Smooth muscle cell (in vitro differentiated cells): ENCODE results near the gene ADAMTSL1. TPM values are rescaled to one million over a fixed set of nuclear protein-coding genes. Genes with fewer than 3 reads are reported as not detected.

Experiments
- DNase-seq: peaks from one replicate; lab custom pipeline; 2025; ENCODE audit not compliant: unreplicated experiment; lab: John Stamatoyannopoulos, UW
- H2AFZ ChIP-seq: fragments of 200-600 bp; sonication (generic); 2 replicates; pipeline ENCODE4 v1.6.0; 2016; ENCODE audit warnings: antibody characterized with exemption, low read depth, mild to moderate bottlenecking
- H3F3A ChIP-seq: fragments of 200-600 bp; sonication (generic); 2 replicates; pipeline ENCODE4 v1.6.0; 2017; ENCODE audit warnings: antibody characterized with exemption, low read depth
- H3K27ac ChIP-seq: fragments of 200-600 bp; sonication (generic); 2 replicates; pipeline ENCODE4 v1.5.1; 2016; ENCODE audit warnings: low read depth, mild to moderate bottlenecking
- H3K27me3 ChIP-seq: fragments of 200-600 bp; sonication (generic); 2 replicates; pipeline ENCODE4 v1.6.1; 2016; ENCODE audit warnings: low read depth, mild to moderate bottlenecking
- H3K36me3 ChIP-seq: fragments of 200-600 bp; sonication (generic); 2 replicates; pipeline ENCODE4 v1.5.1; 2016; ENCODE audit warnings: low read depth
- H3K4me1 ChIP-seq: fragments of 200-600 bp; sonication (generic); 2 replicates; pipeline ENCODE4 v1.5.1; 2016; ENCODE audit warnings: low read depth
- H3K4me2 ChIP-seq: fragments of 200-600 bp; sonication (generic); 2 replicates; pipeline ENCODE4 v1.6.0; 2016; ENCODE audit warnings: mild to moderate bottlenecking
- H3K4me3 ChIP-seq: fragments of 200-600 bp; sonication (generic); 2 replicates; pipeline ENCODE4 v1.5.1; 2016; ENCODE audit warnings: mild to moderate bottlenecking
- H3K79me2 ChIP-seq: fragments of 200-600 bp; sonication (generic); 2 replicates; pipeline ENCODE4 v1.6.0; 2016; ENCODE audit warnings: low read depth, mild to moderate bottlenecking
- H3K9ac ChIP-seq: fragments of 200-600 bp; sonication (generic); 2 replicates; pipeline ENCODE4 v1.6.0; 2016; ENCODE audit warnings: low read depth
- H3K9me3 ChIP-seq: fragments of 200-600 bp; sonication (generic); replicated peaks from 2 replicates; pipeline ENCODE4 v1.5.1; 2016; ENCODE audit warnings: low read depth
- H4K20me1 ChIP-seq: fragments of 200-600 bp; sonication (generic); 2 replicates; pipeline ENCODE4 v1.6.0; 2016; ENCODE audit warnings: low read depth
- WGBS: methylation state at CpG from one replicate; pipeline ENCODE4 v1.1.7; 2016; ENCODE audit warnings: low lambda C conversion rate; 5-methylcytosine and 5-hydroxymethylcytosine counted together
- polyA plus RNA-seq: library from polyadenylated mRNA; unstranded; fragments of >200 nt; fragmentation: Nextera tagmentation; extraction: Ambion mirVana; gene quantifications from 2 replicates; pipeline ENCODE4 v1.2.1, GENCODE V29; 2016
- total RNA-seq: library from RNA; depleted of rRNA; stranded (reverse); fragments of >200 nt; gene quantifications from 2 replicates; pipeline ENCODE4 v1.2.3, GENCODE V29; 2014
- TF ChIP-seq, protein P1 (sequence below): fragments of 200-600 bp; sonication (generic); IDR thresholded peaks from 2 replicates; pipeline ENCODE4 v1.5.1; 2017; ENCODE audit warnings: borderline replicate concordance, mild to moderate bottlenecking, antibody characterized with exemption; ENCODE audit not compliant: insufficient read depth, poor library complexity, severe bottlenecking

The ADAMTSL1 gene
- total and polyA plus RNA-seq, 2 experiments from 2014 or later: 4.3 to 4.4 TPM

DNA sequence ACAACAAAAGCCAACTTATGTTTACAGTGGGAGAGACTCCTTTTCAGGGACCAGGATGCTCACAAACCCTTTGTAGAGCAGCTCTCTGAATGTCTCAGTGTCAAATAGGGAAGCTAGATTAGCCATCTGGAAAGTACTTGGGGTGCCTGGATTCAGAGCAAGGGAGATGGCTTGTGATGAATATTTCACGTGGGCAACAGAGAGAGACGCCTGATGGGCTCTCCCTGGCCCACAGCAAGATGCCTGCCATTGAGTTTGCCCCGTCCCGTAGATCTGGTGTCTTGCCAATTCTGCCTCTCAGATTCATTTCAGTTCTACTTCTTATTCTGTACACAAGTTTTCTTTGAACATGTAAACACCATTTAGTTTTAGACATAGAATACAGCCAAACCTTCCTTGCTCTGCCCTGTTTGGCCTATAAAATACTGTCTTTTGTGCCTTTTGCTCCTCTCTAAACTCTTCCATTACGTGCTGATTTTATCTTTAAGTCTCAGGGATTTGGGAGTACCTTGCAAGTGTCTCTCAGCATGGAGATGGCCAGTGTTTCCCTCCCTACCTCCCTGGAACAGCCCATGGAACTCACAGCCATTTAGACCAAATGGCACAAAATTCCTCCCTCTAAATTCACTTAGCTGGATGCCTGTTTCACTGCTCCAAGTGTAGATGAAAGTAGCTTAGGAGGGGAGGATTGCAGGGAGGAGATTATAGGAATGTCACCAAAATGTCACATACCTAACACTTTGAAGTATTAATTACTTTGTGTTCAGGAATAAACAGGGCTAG lies 324.7 kb downstream of the ADAMTSL1 start:
- Histone ChIP-seq H3K27ac (no peak overlapping the region), H3K36me3 (no peaks in the 10 kb centered on the region), H3K79me2 (no peaks in the 10 kb centered on the region), H3K4me2 (no peak overlapping the region), H3K27me3 (no peaks in the 10 kb centered on the region), H3K4me1 (peaks cover 14% of the 10 kb centered on the region), H3F3A (no peaks in the 10 kb centered on the region), H3K9ac (no peak overlapping the region), H3K4me3 (no peak overlapping the region), H2AFZ (no peak overlapping the region), H3K9me3 (no peaks in the 10 kb centered on the region), H4K20me1 (no peaks in the 10 kb centered on the region)
- TF ChIP-seq, protein P1, sequence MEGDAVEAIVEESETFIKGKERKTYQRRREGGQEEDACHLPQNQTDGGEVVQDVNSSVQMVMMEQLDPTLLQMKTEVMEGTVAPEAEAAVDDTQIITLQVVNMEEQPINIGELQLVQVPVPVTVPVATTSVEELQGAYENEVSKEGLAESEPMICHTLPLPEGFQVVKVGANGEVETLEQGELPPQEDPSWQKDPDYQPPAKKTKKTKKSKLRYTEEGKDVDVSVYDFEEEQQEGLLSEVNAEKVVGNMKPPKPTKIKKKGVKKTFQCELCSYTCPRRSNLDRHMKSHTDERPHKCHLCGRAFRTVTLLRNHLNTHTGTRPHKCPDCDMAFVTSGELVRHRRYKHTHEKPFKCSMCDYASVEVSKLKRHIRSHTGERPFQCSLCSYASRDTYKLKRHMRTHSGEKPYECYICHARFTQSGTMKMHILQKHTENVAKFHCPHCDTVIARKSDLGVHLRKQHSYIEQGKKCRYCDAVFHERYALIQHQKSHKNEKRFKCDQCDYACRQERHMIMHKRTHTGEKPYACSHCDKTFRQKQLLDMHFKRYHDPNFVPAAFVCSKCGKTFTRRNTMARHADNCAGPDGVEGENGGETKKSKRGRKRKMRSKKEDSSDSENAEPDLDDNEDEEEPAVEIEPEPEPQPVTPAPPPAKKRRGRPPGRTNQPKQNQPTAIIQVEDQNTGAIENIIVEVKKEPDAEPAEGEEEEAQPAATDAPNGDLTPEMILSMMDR: no peak
- WGBS: 90% methylated on average over 5 of the region's 5 CpGs
- DNase-seq: no peak

DNA sequence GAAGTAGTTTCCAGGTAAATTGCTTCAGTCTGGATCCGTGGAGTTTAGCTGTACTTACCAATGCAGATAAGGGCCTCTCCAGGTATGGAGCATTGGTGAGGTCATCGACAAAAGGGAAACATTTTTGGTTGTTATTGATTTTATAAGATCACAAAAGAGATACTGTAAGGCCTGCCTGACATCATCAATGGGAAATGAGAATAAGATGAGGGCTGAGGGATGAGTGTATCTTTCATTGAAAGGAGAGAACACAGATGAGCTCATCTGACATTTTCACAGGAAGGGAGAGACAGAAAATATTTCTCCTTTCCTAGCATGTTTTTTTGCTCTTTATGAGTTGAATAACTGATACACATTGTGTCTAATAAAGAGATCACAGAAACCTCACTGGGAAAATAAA lies 325.5 kb downstream of the ADAMTSL1 start:
- no peak overlapping the region for H3K9ac ChIP-seq
- peaks cover 14% of the 10 kb centered on the region for H3K4me1 ChIP-seq
- H3F3A ChIP-seq: no peaks in the 10 kb centered on the region
- H3K27me3 ChIP-seq: no peaks in the 10 kb centered on the region
- 76% methylated on average over 2 of the region's 2 CpGs for WGBS
- no peak overlapping the region for H2AFZ ChIP-seq
- H3K4me2 ChIP-seq: no peak overlapping the region
- no peaks in the 10 kb centered on the region for H4K20me1 ChIP-seq
- no peaks in the 10 kb centered on the region for H3K79me2 ChIP-seq
- TF ChIP-seq, protein P1: no peak
- no peak overlapping the region for H3K4me3 ChIP-seq
- DNase-seq: no peak
- H3K9me3 ChIP-seq: no peaks in the 10 kb centered on the region
- no peak overlapping the region for H3K27ac ChIP-seq
- H3K36me3 ChIP-seq: no peaks in the 10 kb centered on the region

DNA sequence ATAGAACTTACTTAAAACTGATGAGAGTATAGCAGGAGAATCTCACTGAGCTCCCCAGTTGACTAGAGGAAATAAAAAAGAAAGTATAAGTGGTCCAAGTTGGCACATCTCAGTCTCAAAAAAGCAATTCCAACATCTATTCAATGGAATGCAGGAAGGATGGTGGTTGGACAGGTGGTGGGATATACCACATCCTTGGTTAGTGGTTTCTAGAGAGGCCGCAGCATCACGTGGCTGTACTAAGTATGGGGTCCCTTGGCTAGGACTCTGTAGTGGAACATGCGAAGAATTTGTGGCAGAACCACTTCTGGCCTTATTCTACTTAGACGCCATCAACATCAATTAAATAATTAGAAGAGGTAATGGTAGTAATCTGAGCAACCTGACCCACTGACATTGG lies 326.6 kb downstream of the ADAMTSL1 start:
- H3K9me3 ChIP-seq: no peaks in the 10 kb centered on the region
- H3K36me3 ChIP-seq: no peaks in the 10 kb centered on the region
- H3K4me3 ChIP-seq: no peak overlapping the region
- H3K4me1 ChIP-seq: peaks cover 13% of the 10 kb centered on the region
- WGBS: 93% methylated on average over 4 of the region's 4 CpGs
- no peak overlapping the region for H3K4me2 ChIP-seq
- TF ChIP-seq, protein P1: no peak
- no peaks in the 10 kb centered on the region for H3F3A ChIP-seq
- no peak overlapping the region for H3K27ac ChIP-seq
- no peaks in the 10 kb centered on the region for H3K79me2 ChIP-seq
- H2AFZ ChIP-seq: no peak overlapping the region
- no peaks in the 10 kb centered on the region for H3K27me3 ChIP-seq
- H3K9ac ChIP-seq: no peak overlapping the region
- no peak for DNase-seq
- no peaks in the 10 kb centered on the region for H4K20me1 ChIP-seq

DNA sequence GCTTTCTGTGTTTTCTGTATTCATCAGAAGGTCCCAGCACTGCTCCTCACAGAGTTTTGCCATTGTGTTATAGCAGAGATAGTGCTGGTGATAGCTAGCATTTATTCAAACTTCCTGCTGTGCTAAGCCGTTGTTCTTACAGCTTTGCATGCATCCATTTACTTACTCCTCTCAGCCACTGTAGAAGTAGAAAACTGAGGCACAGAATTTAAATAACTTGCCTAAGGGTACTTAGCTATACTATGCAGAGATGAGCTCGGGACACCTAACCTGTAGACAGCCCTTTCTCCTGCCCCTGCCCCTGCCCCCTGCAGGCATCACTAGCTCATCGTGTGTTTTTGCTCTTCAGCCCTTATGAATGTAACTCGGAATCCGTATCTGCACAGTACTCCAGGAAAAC lies 331.4 kb downstream of the ADAMTSL1 start:
- H3K27ac ChIP-seq: no peak overlapping the region
- H3K79me2 ChIP-seq: no peaks in the 10 kb centered on the region
- H3K9me3 ChIP-seq: no peaks in the 10 kb centered on the region
- 73% methylated on average over 5 of the region's 5 CpGs for WGBS
- DNase-seq: no peak
- H3K4me1 ChIP-seq: no peaks in the 10 kb centered on the region
- no peak overlapping the region for H3K9ac ChIP-seq
- H3K27me3 ChIP-seq: no peaks in the 10 kb centered on the region
- no peak overlapping the region for H3K4me2 ChIP-seq
- no peaks in the 10 kb centered on the region for H3K36me3 ChIP-seq
- TF ChIP-seq, protein P1: no peak
- H4K20me1 ChIP-seq: no peaks in the 10 kb centered on the region
- no peak overlapping the region for H2AFZ ChIP-seq
- no peaks in the 10 kb centered on the region for H3F3A ChIP-seq
- no peak overlapping the region for H3K4me3 ChIP-seq
